ENCODE measurements around the gene BTRC. TPM values are rescaled to one million over a fixed set of nuclear protein-coding genes. Genes with fewer than 3 reads are reported as not detected.
A peak's percentile ranks its signal among the peaks of the same experiment; 100 is the strongest.
"Not testable (repeated sequence)": the region's sequence is repeated elsewhere in the genome, so short reads cannot be mapped to it uniquely, and the experiment has no call there.

The BTRC gene
- total RNA-seq, 4 donors from 2014 or later, result 14.7 to 23.0 (median 16.8) TPM

DNA sequence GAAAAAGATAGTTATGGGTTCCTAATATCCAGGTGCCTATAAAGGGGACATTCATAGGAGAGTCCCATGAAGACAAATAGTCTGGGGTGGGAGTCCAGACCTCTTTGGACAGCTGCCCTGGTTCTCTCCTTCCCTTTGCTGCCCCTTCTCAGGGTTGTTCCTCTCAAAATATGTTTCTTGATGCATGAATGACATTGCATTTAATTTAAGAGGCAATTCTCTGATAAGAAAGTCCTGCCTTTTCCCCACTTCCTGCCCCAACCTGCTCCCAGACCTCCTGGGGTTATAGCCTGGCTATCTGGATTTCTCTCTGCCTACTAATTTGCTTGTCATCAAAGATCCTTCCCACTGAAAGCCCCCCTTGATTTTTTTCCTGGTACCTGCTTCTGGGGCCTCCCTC is 12.5 kb upstream of the BTRC start:
- intact Hi-C loops (cut with DNase I; ENCODE audit: low total_unique reads), result no loop called here
- no peak for TF ChIP-seq POLR2A (IDR thresholded peaks at IDR 0.05)
- TF ChIP-seq, protein P1, sequence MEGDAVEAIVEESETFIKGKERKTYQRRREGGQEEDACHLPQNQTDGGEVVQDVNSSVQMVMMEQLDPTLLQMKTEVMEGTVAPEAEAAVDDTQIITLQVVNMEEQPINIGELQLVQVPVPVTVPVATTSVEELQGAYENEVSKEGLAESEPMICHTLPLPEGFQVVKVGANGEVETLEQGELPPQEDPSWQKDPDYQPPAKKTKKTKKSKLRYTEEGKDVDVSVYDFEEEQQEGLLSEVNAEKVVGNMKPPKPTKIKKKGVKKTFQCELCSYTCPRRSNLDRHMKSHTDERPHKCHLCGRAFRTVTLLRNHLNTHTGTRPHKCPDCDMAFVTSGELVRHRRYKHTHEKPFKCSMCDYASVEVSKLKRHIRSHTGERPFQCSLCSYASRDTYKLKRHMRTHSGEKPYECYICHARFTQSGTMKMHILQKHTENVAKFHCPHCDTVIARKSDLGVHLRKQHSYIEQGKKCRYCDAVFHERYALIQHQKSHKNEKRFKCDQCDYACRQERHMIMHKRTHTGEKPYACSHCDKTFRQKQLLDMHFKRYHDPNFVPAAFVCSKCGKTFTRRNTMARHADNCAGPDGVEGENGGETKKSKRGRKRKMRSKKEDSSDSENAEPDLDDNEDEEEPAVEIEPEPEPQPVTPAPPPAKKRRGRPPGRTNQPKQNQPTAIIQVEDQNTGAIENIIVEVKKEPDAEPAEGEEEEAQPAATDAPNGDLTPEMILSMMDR (IDR thresholded peaks at IDR 0.05), result no peak
- no peak for DNase-seq (ENCODE audit: low spot score in 2 of 2)
- H3K4me3 ChIP-seq (ENCODE audit: low read depth, poor library complexity, severe bottlenecking), result no peak overlapping the region

DNA sequence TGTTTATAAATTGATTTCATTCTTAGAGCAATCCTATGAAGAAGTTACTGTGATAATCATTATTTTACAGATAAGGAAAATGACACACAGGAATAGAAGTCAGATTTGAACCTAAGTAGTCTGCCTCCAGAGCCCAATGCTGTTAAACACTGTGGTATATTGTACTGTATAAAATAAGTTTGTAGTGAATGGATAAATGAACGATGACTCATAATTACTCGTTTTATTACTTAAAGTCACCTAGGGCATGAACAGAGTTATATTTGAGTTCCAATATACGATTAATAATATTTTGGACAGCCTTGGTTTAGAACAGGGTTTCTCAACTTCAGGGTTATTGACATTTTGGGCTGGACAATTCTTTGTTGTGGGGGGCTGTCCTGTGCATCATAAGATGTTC is 7.8 kb upstream of the BTRC start:
- no peak overlapping the region for H3K4me3 ChIP-seq (ENCODE audit: low read depth, poor library complexity, severe bottlenecking)
- DNase-seq (ENCODE audit: low spot score in 2 of 2), result no peak
- 59 to 63% methylated on average over 3 of the region's 3 CpGs for WGBS, 2 donors
- TF ChIP-seq POLR2A (IDR thresholded peaks at IDR 0.05), result no peak
- TF ChIP-seq, protein P1 (IDR thresholded peaks at IDR 0.05), result no peak
- intact Hi-C loops (cut with DNase I; ENCODE audit: low total_unique reads), result no loop called here

DNA sequence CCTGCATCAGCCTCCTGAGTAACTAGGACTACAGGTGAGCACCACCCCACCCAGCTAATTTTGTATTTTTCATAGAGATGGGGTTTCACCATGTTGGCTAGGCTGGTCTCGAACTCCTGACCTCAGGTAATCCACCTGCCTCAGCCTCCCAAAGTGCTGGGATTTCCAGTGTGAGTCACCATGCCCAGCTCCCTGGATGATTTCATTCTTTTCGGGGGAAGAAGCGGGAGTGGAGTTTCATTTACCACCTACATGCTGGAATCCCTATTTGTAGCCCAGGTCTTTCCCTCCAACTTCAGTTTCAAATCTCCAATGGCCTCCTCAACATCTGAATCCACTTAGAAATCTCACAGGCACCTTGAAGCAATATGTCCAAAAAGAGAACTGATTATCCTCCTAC is 2.9 kb upstream of the BTRC start:
- no peak for TF ChIP-seq POLR2A (IDR thresholded peaks at IDR 0.05)
- TF ChIP-seq, protein P1 (IDR thresholded peaks at IDR 0.05), result no peak
- intact Hi-C loops (cut with DNase I; ENCODE audit: low total_unique reads), result no loop called here
- no peak overlapping the region for H3K4me3 ChIP-seq (ENCODE audit: low read depth, poor library complexity, severe bottlenecking)
- WGBS, 2 donors, result 70 to 75% methylated on average over 3 of the region's 3 CpGs
- peak in 1 of 2 donors; percentile 42 for DNase-seq (ENCODE audit: low spot score in 2 of 2)

DNA sequence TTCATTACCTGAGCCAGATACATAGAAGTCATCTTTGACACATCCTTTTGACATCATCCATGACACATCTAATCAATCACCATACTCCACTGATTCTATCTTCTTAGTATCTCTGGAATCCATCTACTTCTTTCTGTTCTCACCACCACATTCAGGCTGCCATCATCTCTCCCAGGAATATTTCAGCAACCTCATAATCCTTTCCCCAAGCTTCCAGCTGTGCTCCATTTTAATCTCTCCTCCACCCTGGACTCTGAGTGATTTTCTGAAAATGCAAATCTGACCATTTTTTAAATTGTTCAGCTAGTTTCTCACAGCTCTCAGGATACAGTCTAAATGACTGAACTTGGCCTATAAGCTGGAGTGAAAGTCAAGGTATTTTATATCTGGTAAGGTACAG is 2.5 kb upstream of the BTRC start:
- no peak for DNase-seq (ENCODE audit: low spot score in 2 of 2)
- intact Hi-C loops (cut with DNase I; ENCODE audit: low total_unique reads), result no loop called here
- no peak overlapping the region for H3K4me3 ChIP-seq (ENCODE audit: low read depth, poor library complexity, severe bottlenecking)
- TF ChIP-seq, protein P1 (IDR thresholded peaks at IDR 0.05), result no peak
- TF ChIP-seq POLR2A (IDR thresholded peaks at IDR 0.05), result no peak

DNA sequence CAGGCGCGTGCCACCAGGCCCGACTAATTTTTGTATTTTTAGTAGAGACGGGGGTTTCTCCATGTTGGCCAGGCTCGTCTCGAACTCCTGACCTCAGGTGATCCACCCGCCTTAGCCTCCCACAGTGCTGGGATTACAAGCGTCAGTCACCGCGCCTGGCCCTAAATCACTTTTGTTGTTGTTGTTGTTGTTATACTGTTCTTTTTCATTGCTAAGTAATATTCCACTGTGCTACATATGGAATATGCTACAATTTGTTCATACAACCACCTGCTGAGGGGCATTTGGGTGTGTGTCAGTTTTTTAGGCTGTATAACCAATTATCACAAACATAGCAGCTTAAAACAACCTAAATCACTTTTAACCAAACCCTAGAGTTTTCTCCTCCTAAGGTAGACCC is 1.1 kb upstream of the BTRC start:
- intact Hi-C loops (cut with DNase I; ENCODE audit: low total_unique reads); H3K4me3 ChIP-seq (ENCODE audit: low read depth, poor library complexity, severe bottlenecking): not testable (repeated sequence)
- peak in 1 of 2 donors; percentile 48 for DNase-seq (ENCODE audit: low spot score in 2 of 2)
- WGBS, 2 donors, result 88 to 93% methylated on average over 10 of the region's 10 CpGs

DNA sequence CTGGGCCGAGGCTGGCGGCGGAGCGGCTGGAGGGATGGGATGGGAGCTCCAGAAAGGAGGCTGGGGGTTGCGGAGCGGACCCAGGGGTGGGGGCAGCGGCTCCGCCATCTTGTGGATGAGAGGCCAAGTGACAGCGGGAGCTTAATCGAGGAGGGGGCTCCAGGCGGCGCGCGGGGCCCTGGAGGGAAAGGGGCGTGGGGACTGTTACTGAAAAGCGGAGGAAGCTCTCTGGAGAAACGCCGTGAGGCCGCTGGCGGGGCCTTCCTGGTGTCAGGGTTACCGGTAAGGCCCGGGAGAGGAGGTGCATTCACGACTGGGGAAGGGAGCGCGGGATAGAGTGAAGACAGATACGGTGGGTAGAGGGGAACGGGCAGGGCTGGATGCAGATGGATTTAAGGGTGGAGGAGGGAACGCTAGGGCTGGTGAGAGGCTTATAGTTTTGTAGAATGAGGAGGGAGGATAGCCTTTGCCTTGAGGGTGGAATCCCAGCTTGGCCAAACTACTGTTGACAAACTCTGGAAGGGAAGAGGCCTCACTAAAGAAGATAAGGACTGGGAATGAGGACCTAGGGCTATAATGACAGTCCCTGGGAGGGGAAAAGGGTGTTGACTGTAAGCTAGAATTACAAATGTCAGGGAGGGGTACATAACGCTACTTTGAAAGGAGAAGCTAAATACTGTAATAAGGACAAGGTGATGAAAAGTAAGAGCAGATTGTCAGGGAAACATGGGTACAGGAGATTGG is 535 bp downstream of the BTRC start:
- TF ChIP-seq POLR2A (IDR thresholded peaks at IDR 0.05), result no peak
- TF ChIP-seq, protein P1 (IDR thresholded peaks at IDR 0.05), result no peak
- DNase-seq (ENCODE audit: low spot score in 2 of 2), result peak; percentile 49 to 91
- intact Hi-C loops (cut with DNase I; ENCODE audit: low total_unique reads), result no loop called here
- H3K4me3 ChIP-seq (ENCODE audit: low read depth, poor library complexity, severe bottlenecking), result peak overlapping the region; percentile 92
- 1% methylated on average over 28 to 29 of the region's 29 CpGs for WGBS, 2 donors

Data from lower leg skin (tissue), 4 donors.